ENCODE measurements around the gene IAPP. TPM values are rescaled to one million over a fixed set of nuclear protein-coding genes. Genes with fewer than 3 reads are reported as not detected.

The IAPP gene
- total and polyA plus RNA-seq, 12 donors: 0.20 TPM; not detected in 11

- H3K4me3 ChIP-seq: no peak overlapping the region
- intact Hi-C loops (cut with DNase I): no loop called here
- 82 to 89% (median 84%) methylated on average over 6 of the region's 6 CpGs for WGBS, 4 donors
- no peak for TF ChIP-seq POLR2A (IDR thresholded peaks at IDR 0.05)
- TF ChIP-seq CTCF (IDR thresholded peaks at IDR 0.05): no peak
- H3K4me1 ChIP-seq (replicated peaks in 1 of 2): no peaks in the 10 kb centered on the region
- no peaks in the 10 kb centered on the region for H3K27me3 ChIP-seq
- DNase-seq: no peak
- H3K27ac ChIP-seq: no peak overlapping the region
- no peaks in the 10 kb centered on the region for H3K9me3 ChIP-seq (replicated peaks in 1 of 3)
- H3K36me3 ChIP-seq (replicated peaks in 1 of 2): no peaks in the 10 kb centered on the region
Observed at GRCh38 chr12:21337959-21338744, 34.5 kb upstream of the IAPP start.

GRCh38 chr12:21339921-21340320 is 32.8 kb upstream of the IAPP start:
- Histone ChIP-seq H3K4me1 (replicated peaks in 1 of 2) (no peaks in the 10 kb centered on the region), H3K36me3 (replicated peaks in 1 of 2) (no peaks in the 10 kb centered on the region), H3K4me3 (no peak overlapping the region), H3K9me3 (replicated peaks in 1 of 3) (no peaks in the 10 kb centered on the region), H3K27ac (no peak overlapping the region), H3K27me3 (no peaks in the 10 kb centered on the region)
- TF ChIP-seq CTCF (IDR thresholded peaks at IDR 0.05): no peak
- no peak for TF ChIP-seq POLR2A (IDR thresholded peaks at IDR 0.05)
- intact Hi-C loops (cut with DNase I): no loop called here
- WGBS, 4 donors: 68 to 80% (median 75%) methylated on average over 1 of the region's 1 CpG
- no peak for DNase-seq

GRCh38 chr12:21340403-21340802 is 32.3 kb upstream of the IAPP start:
- Histone ChIP-seq H3K27me3 (no peaks in the 10 kb centered on the region), H3K4me3 (no peak overlapping the region), H3K36me3 (replicated peaks in 1 of 2) (no peaks in the 10 kb centered on the region), H3K9me3 (replicated peaks in 1 of 3) (no peaks in the 10 kb centered on the region), H3K27ac (no peak overlapping the region), H3K4me1 (replicated peaks in 1 of 2) (no peaks in the 10 kb centered on the region)
- intact Hi-C loops (cut with DNase I): no loop called here
- WGBS, 4 donors: 71 to 75% (median 73%) methylated on average over 6 of the region's 6 CpGs
- no peak for DNase-seq
- no peak for TF ChIP-seq POLR2A (IDR thresholded peaks at IDR 0.05)
- no peak for TF ChIP-seq CTCF (IDR thresholded peaks at IDR 0.05)

GRCh38 chr12:21341769-21342168 is 30.9 kb upstream of the IAPP start:
- Histone ChIP-seq H3K27ac (no peak overlapping the region), H3K4me1 (replicated peaks in 1 of 2) (no peaks in the 10 kb centered on the region), H3K27me3 (no peaks in the 10 kb centered on the region), H3K9me3 (replicated peaks in 1 of 3) (no peaks in the 10 kb centered on the region), H3K36me3 (replicated peaks in 1 of 2) (no peaks in the 10 kb centered on the region), H3K4me3 (no peak overlapping the region)
- no peak for TF ChIP-seq POLR2A (IDR thresholded peaks at IDR 0.05)
- TF ChIP-seq CTCF (IDR thresholded peaks at IDR 0.05): no peak
- intact Hi-C loops (cut with DNase I): no loop called here
- WGBS, 4 donors: 59 to 75% (median 66%) methylated on average over 4 of the region's 4 CpGs
- DNase-seq: no peak

Data from adrenal gland (tissue), 12 donors.